Measurements from ENCODE around the gene ERC2. TPM values are rescaled to one million over a fixed set of nuclear protein-coding genes. Genes with fewer than 3 reads are reported as not detected.

The ERC2 gene
- total RNA-seq, 1 experiment from 2014 or later, result 0.90 TPM

GRCh38 chr3:55549177-55549576 lies 919.1 kb downstream of the ERC2 start:
- peak; percentile 43 for DNase-seq (ENCODE audit: low spot score)
- ChIA-PET POLR2A (ENCODE audit: low non-redundant PET) (no interaction called here), CTCF (interaction anchor here (0.6 to 0.7 kb wide), 2 partner anchors 56 to 368 kb away, joined by 4 to 6 read pairs; no protein-coding TSS in a partner anchor)
- no peak overlapping the region for H3K27ac ChIP-seq (ENCODE audit: low read depth, low read length, poor library complexity, severe bottlenecking)
- BruUV-seq (replicated peaks), result no TSS peak
- H3K9me3 ChIP-seq (ENCODE audit: low read depth, low read length, poor library complexity, severe bottlenecking), result no peaks in the 10 kb centered on the region
- no peak overlapping the region for H3K4me3 ChIP-seq (ENCODE audit: low read depth, low read length, poor library complexity, severe bottlenecking)
- H3K27me3 ChIP-seq (replicated peaks; ENCODE audit: insufficient read depth, low read depth, low read length, poor library complexity), result no peaks in the 10 kb centered on the region
- TF ChIP-seq CTCF (conservative IDR thresholded peaks at IDR 0.05; ENCODE audit: low read depth, low read length) (0 out of 2 replicates have a peak, but pooled peaks have one; percentile 26), EZH2 (IDR thresholded peaks at IDR 0.05; ENCODE audit: borderline replicate concordance, low read depth, low read length, poor library complexity, severe bottlenecking) (no peak)
- H3K36me3 ChIP-seq (ENCODE audit: insufficient read depth, low read length, poor library complexity, severe bottlenecking), result no peaks in the 10 kb centered on the region
- peaks cover 26% of the 10 kb centered on the region for H3K4me1 ChIP-seq (ENCODE audit: insufficient read depth, low read length, poor library complexity, severe bottlenecking)
- intact Hi-C loops (cut with micrococcal nuclease; ENCODE audit: unreplicated experiment), result loop anchor here (5.0 kb wide), 1 partner anchor 62 kb away; the partner anchor contains the start of gene WNT5A

GRCh38 chr3:55546866-55547669 lies 921.2 kb downstream of the ERC2 start:
- BruUV-seq (replicated peaks), result no TSS peak
- Histone ChIP-seq H3K27ac (ENCODE audit: low read depth, low read length, poor library complexity, severe bottlenecking) (peak overlapping the region; percentile 59), H3K4me3 (ENCODE audit: low read depth, low read length, poor library complexity, severe bottlenecking) (peak overlapping the region; percentile 23), H3K27me3 (replicated peaks; ENCODE audit: insufficient read depth, low read depth, low read length, poor library complexity) (no peaks in the 10 kb centered on the region), H3K4me1 (ENCODE audit: insufficient read depth, low read length, poor library complexity, severe bottlenecking) (peaks cover 26% of the 10 kb centered on the region), H3K36me3 (ENCODE audit: insufficient read depth, low read length, poor library complexity, severe bottlenecking) (no peaks in the 10 kb centered on the region), H3K9me3 (ENCODE audit: low read depth, low read length, poor library complexity, severe bottlenecking) (no peaks in the 10 kb centered on the region)
- peak; percentile 88 for DNase-seq (ENCODE audit: low spot score)
- intact Hi-C loops (cut with micrococcal nuclease; ENCODE audit: unreplicated experiment), result loop anchor here (2.0 to 5.0 kb wide), 2 partner anchors 60 to 172 kb away; partner anchors contain the start of gene WNT5A
- CTCF ChIA-PET, result no interaction called here
- TF ChIP-seq EZH2 (IDR thresholded peaks at IDR 0.05; ENCODE audit: borderline replicate concordance, low read depth, low read length, poor library complexity, severe bottlenecking) (no peak), CTCF (conservative IDR thresholded peaks at IDR 0.05; ENCODE audit: low read depth, low read length) (no peak)
- POLR2A ChIA-PET (ENCODE audit: low non-redundant PET), result no interaction called here

- intact Hi-C loops (cut with micrococcal nuclease; ENCODE audit: unreplicated experiment), result loop anchor here (2.0 to 5.0 kb wide), 2 partner anchors 59 to 173 kb away; partner anchors contain the start of gene WNT5A
- DNase-seq (ENCODE audit: low spot score), result no peak
- Histone ChIP-seq H3K36me3 (ENCODE audit: insufficient read depth, low read length, poor library complexity, severe bottlenecking) (no peaks in the 10 kb centered on the region), H3K4me1 (ENCODE audit: insufficient read depth, low read length, poor library complexity, severe bottlenecking) (peaks cover 26% of the 10 kb centered on the region), H3K9me3 (ENCODE audit: low read depth, low read length, poor library complexity, severe bottlenecking) (no peaks in the 10 kb centered on the region), H3K4me3 (ENCODE audit: low read depth, low read length, poor library complexity, severe bottlenecking) (no peak overlapping the region), H3K27me3 (replicated peaks; ENCODE audit: insufficient read depth, low read depth, low read length, poor library complexity) (no peaks in the 10 kb centered on the region), H3K27ac (ENCODE audit: low read depth, low read length, poor library complexity, severe bottlenecking) (no peak overlapping the region)
- POLR2A ChIA-PET (ENCODE audit: low non-redundant PET), result no interaction called here
- no peak for TF ChIP-seq EZH2 (IDR thresholded peaks at IDR 0.05; ENCODE audit: borderline replicate concordance, low read depth, low read length, poor library complexity, severe bottlenecking)
- no peak for TF ChIP-seq CTCF (conservative IDR thresholded peaks at IDR 0.05; ENCODE audit: low read depth, low read length)
- CTCF ChIA-PET, result no interaction called here
- no TSS peak for BruUV-seq (replicated peaks)
These were observed 922.3 kb downstream of the ERC2 start for GRCh38 chr3:55545995-55546394.

All from A673 (cell line).